Stimulated activated CD8-positive, alpha-beta memory T cell treated with anti-CD3 and anti-CD28 coated beads, Interleukin-15, amount 100 ng/mL, for 1 hour (primary cell): ENCODE data around the gene CPNE8.
"Not testable (repeated sequence)": the region's sequence is repeated elsewhere in the genome, so short reads cannot be mapped to it uniquely, and the experiment has no call there.

Experiments used
- DNase-seq: peaks from one replicate; pipeline ENCODE4 v3.0.0-alpha.2; 2020; ENCODE audit warnings: low read depth

CPNE8 gene

GRCh38 chr12:38825006-38825405 is 80.4 kb downstream of the CPNE8 start:
- no peak for DNase-seq

GRCh38 chr12:38823738-38824137 is 81.7 kb downstream of the CPNE8 start:
- no peak for DNase-seq

- no peak for DNase-seq
Observed at GRCh38 chr12:38823314-38823713, 82.1 kb downstream of the CPNE8 start.

- DNase-seq = no peak
Observed at GRCh38 chr12:38817942-38818341, 87.4 kb downstream of the CPNE8 start.

GRCh38 chr12:38813923-38814322 is 91.5 kb downstream of the CPNE8 start:
- DNase-seq = no peak

- no peak for DNase-seq
Observed at GRCh38 chr12:38811814-38812356, 93.5 kb downstream of the CPNE8 start.

GRCh38 chr12:38809832-38810231 is 95.6 kb downstream of the CPNE8 start:
- no peak for DNase-seq

GRCh38 chr12:38788106-38788505 is 117.3 kb downstream of the CPNE8 start:
- DNase-seq = no peak

- no peak for DNase-seq
Observed at GRCh38 chr12:38785381-38785780, 120.0 kb downstream of the CPNE8 start.

GRCh38 chr12:38783304-38783703 is 122.1 kb downstream of the CPNE8 start:
- no peak for DNase-seq

GRCh38 chr12:38782359-38782758 is 123.0 kb downstream of the CPNE8 start:
- no peak for DNase-seq

GRCh38 chr12:38776647-38777046 is 128.7 kb downstream of the CPNE8 start:
- no peak for DNase-seq

GRCh38 chr12:38775457-38775856 is 129.9 kb downstream of the CPNE8 start:
- DNase-seq = no peak

- no peak for DNase-seq
Observed at GRCh38 chr12:38772437-38772836, 133.0 kb downstream of the CPNE8 start.

GRCh38 chr12:38771871-38772270 is 133.5 kb downstream of the CPNE8 start:
- no peak for DNase-seq

GRCh38 chr12:38761636-38762342 is 143.6 kb downstream of the CPNE8 start:
- DNase-seq = no peak

GRCh38 chr12:38761111-38761510 is 144.3 kb downstream of the CPNE8 start:
- no peak for DNase-seq

GRCh38 chr12:38759621-38760020 is 145.8 kb downstream of the CPNE8 start:
- DNase-seq = no peak

GRCh38 chr12:38746744-38747143 is 158.6 kb downstream of the CPNE8 start:
- DNase-seq = no peak

- no peak for DNase-seq
Observed at GRCh38 chr12:38745601-38746000, 159.8 kb downstream of the CPNE8 start.

- DNase-seq = no peak
Observed at GRCh38 chr12:38744041-38744440, 161.3 kb downstream of the CPNE8 start.

GRCh38 chr12:38742496-38742895 is 162.9 kb downstream of the CPNE8 start:
- not testable (repeated sequence) for DNase-seq

GRCh38 chr12:38736821-38737220 is 168.6 kb downstream of the CPNE8 start:
- no peak for DNase-seq

- DNase-seq = no peak
Observed at GRCh38 chr12:38732761-38733160, 172.6 kb downstream of the CPNE8 start.
